Activated T-helper 1 cell treated with Interleukin-2 at 50 U/mL for 16 hours (primary cell): Measurements from ENCODE around the gene AP1S1.
"Not testable (repeated sequence)": the region's sequence is repeated elsewhere in the genome, so short reads cannot be mapped to it uniquely, and the experiment has no call there.

ENCODE experiments used
- DNase-seq: peaks from one replicate; pipeline ENCODE4 v3.0.0-alpha.2; 2020; ENCODE audit warnings: low read depth

The AP1S1 gene

DNA sequence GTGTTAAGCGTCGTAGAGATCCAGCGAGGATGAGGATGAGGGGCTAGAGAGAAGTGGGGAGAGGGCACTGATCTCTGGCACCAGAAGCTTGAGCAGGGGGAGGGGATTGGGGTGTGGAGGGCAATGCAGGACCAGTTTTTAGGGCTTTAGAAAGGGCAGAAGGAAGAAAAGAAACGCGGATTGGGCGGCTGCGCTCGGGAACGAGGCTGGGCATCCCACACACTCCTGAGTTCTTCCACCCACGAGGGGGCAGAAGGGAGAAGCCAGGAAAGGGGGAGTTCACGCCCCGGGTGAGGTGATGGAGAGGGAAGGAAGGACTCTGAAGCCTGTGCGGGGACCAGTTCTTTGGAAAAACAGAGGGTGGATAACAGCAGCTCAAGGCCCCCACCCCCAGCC is 17.2 kb downstream of the AP1S1 start:
- DNase-seq, result no peak

DNA sequence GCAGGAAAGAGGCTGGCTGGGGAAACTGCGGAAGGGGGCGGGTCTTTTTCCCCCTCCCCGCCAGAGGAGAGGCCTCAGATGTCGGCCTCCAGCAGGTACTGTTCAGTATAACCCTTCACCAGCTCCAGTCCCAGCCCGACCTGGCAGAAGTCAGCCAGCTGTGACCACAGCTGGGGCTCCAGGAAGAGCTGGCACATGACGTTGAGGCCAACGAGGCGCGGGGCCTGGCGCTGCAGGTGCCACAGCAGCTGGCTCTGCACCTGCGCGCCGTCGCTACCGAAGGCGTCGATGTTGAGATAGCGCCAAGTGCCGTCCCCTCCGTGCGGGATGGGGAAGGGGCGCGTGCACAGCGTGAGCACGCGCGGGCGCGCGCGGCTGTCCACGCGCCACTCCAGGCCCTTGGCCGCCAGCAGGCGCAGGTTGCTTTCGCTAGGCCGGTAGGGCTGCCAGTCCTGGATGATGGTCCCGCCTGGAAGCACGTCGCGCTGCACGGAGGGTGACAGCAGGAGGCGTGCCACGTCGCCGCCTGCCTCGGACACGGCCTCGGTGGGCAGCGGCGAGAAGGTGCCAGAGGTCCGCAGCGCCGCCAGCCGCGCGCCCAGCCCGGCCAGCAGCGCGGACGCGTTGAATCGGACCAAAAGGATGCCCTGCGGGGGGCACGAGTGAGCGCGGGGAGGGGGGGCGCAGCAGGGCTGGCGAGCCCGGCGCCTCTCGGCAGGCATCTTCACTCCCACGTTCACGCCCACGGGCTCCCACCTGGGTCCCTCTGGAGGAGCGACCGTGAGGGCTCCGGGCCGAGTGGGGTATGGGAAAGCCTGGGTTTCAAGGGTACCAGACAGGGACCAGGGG is 18.0 kb downstream of the AP1S1 start:
- no peak for DNase-seq

DNA sequence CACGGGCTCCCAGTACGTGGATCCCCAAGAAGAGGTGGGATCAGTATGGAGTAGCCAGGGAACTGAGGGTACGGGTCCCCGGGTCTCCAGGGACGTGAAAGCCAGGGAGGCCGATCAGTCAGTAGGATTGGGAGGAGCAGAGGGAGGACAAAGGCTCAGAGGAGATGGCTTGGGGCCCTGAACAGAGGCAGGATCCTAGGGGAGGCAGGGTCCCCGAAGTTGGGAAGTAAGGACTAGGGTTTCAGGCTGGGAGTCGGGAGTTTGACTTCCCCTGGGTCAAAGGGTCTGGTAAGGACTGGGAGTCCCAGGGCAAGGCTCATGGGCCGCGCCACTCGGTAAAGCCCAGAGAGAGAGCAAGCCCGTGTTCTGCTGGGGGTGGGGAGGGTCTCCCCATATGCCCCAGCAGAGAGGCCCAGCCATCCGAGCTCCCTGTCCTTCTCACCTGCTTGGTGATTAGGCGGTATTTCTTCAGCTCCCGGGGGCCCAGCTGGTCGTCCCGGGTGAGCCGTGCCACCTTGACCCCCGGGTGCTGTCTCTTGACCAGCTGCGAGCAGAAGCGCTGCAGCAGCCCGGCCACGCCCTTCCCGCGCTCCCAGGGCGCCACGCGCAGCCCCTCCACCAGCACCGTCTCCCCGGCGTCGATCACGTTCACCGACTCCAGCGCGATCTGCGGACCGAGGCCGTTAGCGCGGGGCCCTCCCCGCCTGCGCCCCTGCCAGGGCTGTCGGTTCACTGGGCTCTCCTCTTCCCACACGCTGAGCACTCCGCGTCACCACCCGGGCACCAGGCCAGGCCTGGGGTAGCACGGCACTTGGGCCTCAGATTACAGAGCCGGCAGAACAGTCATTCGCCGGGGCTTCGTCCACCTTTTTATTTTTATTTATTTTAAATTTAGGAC is 18.8 kb downstream of the AP1S1 start:
- DNase-seq, result no peak

DNA sequence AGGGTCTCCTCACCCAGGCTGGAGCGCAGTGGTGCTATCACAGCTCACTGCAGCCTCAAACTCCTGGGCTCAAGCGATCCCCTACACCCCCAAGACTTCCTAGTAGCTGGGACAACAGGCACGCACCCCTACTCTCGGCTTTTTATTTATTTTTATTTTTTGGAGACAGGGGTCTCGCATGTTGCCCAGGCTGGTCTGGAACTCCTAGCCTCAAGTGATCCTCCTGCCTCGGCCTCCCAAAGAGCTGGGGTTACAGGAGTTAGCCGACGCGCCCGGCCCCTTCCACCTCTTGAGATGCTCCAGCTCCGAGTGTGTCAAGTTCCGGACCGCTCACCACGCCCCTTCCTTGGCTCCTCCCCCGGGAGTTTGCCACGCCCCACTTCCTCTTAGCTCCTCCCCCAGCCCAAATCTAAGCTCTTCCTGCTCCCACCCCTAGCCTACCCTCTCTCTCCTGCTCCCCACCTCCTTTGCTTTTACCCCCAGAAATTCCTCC is 19.5 kb downstream of the AP1S1 start:
- DNase-seq, result no peak

DNA sequence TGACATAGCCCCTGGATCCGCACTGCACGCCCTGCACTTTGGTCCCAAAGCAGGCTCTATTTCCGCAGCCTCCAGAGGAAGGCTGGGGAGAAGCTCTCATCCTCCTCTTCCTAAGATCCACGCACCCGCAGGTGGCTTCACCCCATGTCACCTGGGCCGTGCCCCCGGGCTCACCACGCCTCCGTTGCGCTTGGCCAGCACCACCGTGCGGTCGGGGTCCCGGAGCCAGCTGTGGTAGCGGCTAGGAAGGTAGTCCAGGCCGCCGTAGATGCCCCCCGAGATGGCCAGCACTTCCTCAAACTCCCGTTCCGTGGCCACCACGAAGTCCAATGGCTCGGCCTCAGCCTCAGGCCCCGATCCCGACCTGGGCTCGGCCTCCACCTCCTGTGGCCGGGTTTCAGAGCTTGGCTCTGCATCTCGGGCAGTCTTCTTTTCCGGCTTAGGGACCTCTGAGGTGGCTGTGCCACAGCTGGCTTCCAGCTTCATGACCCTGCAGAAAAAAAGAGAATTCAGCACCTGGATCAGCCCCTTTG is 20.1 kb downstream of the AP1S1 start:
- no peak for DNase-seq

DNA sequence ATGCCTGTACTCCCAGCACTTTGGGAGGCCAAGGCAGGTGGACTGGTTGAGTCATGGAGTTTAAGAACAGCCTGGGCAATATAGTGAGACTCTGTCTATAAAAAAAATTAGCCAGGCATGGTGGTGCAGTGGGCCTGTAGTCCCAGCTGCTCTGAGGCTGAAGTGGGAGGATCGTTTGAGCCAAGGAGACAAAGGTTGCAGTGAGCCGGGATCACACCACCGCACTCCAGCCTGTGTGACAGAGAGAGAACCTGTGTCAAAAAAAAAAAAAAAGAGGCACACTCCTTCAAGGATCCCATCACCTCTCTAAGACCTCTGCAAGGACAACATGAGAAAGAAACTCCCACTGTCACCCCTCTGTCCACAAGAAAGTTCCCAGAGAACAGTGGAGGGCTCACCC is 21.4 kb downstream of the AP1S1 start:
- no peak for DNase-seq

DNA sequence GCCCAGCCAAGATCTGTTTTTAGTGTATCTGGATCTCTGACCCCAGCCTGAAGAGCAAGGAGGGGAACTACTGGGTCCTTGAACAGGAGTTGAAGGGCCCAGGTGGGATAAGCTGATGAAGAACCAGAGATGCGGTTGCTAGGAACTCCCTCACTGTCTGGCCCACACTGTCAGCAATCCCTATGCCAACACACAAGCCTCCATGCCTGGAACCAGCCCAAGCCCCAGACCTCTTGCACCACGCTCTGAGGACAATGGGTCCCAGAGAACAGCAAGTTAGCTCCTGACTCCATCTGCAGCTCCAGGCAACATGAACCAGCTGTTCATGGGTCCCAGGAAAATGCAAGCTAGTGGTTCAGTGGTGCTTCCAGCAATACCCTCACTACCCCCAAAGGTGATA is 23.4 kb downstream of the AP1S1 start:
- DNase-seq, result no peak

DNA sequence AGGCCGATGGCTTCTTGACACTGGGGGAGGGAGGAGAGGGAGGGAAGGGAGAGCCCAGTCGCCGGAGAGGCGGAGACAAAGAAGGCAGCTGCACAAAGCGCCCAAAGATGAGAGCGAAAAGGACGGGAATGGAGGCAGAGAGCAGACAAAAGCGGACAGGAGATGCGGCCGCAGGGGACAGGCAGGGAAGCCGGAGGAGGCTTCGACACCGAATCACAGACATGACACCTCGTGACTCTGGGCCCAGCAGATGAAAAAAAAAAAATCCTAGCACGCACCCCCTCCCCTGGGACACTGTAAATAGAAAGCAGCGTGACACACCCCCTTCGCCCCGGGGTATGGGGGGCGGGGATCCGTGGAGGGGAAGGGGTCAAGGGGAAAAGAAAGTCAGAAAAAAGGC is 24.8 kb downstream of the AP1S1 start:
- no peak for DNase-seq

DNA sequence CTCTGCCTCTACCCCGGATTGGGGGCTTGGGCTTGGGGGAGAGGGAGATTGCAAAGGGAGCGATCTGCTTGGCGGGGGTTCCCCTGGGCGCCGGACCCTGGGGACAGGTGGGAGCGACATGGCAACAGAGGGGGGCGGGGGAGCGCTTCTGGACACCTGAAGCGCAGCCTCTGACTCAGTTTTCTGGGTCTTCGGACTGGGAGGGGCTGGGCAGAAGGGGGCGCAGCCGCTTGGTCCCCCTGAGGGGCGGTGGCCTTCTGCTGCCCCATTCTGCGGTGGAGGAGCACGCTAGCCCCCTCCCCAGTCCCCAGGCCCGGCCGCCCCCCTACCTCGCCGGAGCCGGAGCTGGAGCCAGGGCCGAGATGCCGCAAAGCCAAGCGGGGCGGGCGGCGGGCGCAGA is 25.4 kb downstream of the AP1S1 start:
- no peak for DNase-seq

DNA sequence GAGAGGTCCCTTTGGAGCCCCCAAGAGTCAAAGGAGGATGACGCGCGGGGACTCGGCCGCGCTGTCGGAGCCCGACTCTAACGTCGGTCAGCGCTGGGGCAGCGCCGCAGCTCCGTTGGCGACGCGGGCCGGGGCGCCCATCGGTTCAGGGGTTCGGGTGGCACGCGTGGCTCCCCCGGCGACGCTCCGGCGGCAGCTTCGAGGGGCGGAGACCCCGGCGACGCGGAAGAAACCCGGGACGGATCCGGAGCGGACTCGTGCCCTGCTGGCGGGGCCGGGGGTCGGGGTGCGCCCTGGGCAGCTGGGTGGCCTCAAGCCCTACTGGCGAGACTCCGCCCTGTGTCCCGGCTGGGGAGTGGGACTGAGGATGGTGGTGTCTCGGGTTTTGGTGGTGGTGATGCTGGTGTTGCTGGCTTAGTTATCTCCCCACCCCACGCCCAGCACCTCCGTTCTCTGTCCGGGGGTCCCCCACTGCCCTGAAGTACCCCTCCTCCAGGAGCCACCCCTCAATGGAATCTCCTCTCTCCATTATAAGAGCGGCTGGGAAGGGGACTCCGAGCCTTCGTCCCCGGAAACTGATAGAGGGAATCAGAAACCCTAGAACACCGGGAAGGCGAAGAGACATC is 26.0 kb downstream of the AP1S1 start, which contains the start of gene NAT16:
Gene NAT16 (minus strand): TSS at position 164 of the 626 bp plus-strand sequence. CDS start 5,486 bp downstream, outside the sequence.
- DNase-seq, result no peak

DNA sequence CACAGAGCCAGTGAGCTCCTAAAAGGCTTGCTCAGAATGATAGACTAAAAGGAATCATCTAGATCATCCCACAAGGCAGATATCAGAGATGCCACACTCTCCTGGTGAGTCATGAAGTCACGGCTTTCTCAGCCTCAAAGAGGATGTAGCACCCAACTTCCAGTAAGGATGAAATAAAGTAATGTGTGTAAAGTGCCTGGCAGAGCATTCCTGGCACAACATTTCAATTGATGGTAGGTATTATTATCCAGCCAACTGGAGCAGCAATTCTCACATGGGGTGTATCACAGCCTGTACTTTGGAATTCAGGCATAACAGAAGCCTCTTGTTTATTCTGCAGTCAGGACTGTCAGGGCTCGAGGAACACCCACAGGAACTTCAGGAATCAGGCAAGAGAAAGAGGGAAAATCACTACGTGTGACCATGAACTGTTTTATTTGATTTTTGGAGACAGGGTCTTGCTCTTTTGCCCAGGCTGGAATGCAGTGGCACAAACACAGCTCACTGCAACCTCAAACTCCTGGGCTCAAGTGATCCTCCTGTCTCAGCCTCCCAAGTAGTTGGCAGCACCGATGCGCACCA is 31.1 kb downstream of the AP1S1 start:
- DNase-seq, result no peak

DNA sequence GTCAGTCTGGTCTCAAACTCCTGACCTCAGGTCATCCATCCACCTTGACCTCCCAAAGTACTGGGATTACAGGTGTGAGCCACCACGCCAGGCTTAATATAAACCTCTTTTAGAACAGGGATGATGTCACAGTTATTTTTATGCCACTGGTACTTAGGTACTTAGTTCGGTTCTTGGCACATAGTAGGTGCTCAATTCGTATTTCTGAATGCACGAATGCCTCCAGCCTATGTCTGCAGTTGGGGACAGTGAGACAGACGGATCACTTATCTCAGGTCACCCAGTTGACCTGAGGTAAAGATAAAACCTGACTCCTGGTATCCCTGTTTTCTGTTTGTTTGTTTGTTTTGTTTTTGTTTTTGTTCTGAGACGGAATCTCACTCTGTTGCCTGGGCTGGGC is 31.9 kb downstream of the AP1S1 start:
- DNase-seq, result no peak

DNA sequence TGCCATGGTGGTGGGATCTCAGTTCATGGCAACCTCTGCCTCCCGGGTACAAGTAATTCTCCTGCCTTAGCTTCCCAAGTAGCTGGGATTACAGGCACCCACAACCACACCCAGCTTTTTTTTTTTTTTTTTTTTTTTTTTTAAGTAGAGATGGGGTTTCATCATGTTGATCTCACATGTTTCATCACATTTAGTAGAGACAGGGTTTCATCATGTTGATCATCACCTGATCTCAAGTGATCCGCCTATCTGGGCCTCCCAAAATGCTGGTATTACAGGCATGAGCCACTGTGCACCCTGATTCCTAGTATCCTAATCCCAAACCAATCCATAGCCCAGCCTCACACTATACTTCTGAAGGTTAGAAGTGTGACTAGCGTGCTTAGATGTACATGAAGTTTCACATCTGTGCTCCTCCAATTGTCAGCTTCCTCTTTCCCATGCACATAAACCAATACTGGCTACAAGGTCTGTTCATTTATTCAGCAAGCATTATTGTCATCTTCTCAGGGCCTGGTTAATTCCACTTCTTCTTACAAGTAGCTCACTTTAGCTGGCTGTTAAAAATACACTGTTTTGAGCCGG is 32.7 kb downstream of the AP1S1 start:
- no peak for DNase-seq

DNA sequence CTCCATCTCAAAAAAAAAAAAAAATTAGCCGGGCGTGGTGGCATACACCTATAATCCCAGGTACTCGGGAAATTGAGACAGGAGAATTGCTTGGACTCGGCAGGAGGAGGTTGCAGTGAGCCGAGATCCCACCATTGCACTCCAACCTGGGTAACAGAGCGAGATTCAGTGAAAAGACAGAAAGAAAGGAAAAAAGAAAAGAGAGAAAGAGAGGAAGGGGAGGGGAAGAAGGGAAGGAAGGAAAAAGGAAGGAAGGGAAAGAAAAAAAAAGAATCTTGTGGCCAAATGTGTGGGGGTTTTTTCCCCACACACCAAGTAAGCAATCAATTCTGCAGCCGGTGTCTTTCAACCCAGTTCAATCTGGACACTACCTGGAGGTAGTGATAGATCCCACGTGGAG is 34.8 kb downstream of the AP1S1 start:
- DNase-seq, result no peak

DNA sequence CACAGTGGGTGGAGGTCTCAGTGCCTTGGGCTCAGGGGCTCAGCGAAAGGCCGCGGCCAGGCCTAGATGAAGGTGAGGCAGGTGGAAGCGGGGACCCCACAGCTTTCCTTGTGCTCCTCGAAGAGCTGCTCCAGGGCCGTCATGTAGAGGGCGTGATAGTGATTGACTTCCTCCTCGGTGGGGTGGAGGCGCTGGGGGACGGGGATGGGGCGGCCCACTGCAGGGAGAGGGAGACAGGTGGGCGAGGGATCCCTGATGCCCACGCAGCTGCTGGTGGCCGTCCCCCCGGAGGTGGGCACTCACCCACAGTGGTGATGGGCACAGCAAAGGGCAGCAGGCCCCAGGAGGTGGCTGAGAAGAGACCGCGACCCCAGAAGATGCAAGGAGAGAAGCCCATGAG is 41.6 kb downstream of the AP1S1 start:
- DNase-seq, result no peak

DNA sequence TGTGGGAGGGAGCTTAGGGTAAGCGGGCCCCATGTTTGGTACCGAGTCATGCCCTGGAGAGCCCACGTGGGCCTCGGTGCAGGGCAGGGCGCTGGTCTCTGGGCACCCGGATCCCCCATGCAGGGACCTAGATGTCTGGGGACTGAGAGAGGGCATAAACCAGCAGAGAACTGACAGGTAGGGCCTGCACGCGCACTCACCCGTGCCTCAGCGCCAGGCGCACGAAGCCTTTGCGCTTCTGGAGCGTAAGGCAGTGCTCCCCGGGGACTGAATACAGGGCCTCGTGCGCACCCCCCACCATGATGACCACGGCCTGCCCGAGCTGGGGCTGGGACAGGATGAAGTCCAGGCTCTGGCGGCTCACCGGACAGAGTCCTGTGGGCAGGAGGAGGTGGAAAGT is 43.7 kb downstream of the AP1S1 start:
- no peak for DNase-seq

DNA sequence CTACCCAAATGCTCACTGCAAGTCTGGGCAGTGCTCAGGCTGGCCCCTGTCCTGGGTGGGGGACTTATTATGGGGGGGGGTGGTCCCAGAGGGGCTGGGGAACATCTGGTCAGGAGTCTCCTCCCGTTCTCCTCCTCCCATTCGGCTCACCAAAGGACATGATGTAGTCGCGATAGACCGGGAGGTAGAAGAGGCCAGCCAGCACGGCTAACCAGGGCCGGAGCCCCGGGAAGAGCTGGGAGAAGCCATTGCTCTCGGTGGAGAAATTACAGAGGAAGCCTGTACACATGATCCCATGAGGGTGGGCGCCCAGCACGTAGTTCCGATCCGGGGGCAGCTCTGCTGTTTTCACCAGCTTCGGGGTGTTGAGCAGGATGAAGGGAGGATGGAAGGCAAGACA is 44.2 kb downstream of the AP1S1 start:
- no peak for DNase-seq

DNA sequence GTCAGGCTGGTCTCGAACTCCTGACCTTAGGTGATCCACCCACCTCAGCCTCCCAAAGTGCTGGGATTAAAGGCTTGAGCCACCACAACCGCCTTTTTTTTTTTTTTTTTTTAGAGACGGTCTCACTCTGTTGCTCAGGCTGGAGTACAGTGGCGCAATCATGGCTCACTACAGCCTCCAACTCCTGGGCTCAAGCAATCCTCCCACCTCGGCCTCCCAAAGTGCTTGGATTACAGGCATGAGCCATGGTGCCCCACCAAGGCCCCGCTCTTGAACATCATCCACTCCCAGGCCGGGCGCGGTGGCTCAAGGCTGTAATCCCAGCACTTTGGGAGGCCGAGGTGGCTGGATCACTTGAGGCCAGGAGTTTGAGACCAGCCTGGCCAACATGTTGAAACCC is 45.2 kb downstream of the AP1S1 start:
- DNase-seq, result not testable (repeated sequence)

DNA sequence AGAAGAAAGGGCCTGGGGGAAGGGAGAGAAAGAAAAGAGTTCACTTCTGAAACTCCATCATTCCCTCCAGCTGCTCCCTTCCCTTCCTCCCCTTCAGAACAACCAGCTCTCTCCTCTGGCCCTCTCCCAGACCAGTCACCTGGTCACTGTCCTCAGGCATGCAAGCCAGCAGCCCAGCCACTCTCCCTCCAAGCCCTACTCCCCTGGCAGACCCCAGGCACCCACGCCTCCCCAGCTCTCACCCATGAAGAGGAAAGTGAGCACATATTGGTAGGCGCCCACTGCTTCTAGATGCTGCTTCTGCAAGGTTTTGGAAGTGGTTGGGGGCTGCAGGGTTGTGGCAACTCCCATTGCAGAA is 46.2 kb downstream of the AP1S1 start:
- DNase-seq, result no peak

DNA sequence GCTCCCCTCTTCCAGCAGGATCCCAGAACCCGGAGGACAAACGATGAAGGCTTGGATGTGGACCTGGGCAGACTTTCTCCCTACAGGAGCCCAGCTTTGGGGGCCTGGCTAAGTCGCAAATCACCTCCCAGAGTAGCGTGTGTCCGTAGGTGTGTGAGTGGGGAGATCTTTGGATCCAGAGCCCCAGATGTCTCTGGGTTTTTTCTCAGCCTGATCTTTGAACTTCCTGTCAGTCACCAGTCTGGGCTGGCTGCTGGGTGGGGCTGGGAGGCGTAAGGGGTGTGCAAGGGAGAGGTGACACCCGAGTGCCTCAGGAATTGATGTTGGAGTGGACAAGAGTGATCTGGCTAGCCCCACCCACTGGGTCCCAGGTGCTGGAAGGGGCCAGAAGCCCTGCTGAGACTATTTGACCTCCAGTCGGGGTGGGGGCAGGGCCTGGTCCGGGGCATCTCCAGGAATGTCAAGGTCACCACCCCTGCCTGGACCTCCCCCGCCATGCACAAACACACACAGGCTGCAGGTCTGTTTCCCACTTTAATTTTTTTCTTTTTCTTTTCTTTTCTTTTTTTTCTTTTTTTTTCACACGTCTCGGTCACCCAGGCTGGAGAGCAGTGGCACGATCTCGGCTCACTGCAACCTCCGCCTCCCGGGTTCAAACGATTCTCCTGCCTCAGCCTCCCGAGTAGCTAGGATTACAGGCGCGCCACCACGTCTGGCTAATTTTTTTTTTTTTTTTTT is 46.8 kb downstream of the AP1S1 start, which contains the start of gene MOGAT3:
Gene MOGAT3 (minus strand): TSS at position 175 of the 738 bp plus-strand sequence. CDS start 182 bp downstream, outside the sequence.
- DNase-seq, result no peak
